Measurements from ENCODE around the gene PSMB9.
"Not testable (repeated sequence)": the region's sequence is repeated elsewhere in the genome, so short reads cannot be mapped to it uniquely, and the experiment has no call there.

PSMB9 gene

GRCh38 chr6:32853541-32854375, at the start of gene PSMB9, which contains the start of gene TAP1:
Gene PSMB9 (plus strand): TSS chr6:32854192. CDS start chr6:32854230, 38 bp downstream.
Gene TAP1 (minus strand): TSS chr6:32853704. CDS start chr6:32853636, 68 bp downstream.
- in situ Hi-C loops (cut with MboI; ENCODE audit: low sequenced_read_pairs): no loop called here

DNA sequence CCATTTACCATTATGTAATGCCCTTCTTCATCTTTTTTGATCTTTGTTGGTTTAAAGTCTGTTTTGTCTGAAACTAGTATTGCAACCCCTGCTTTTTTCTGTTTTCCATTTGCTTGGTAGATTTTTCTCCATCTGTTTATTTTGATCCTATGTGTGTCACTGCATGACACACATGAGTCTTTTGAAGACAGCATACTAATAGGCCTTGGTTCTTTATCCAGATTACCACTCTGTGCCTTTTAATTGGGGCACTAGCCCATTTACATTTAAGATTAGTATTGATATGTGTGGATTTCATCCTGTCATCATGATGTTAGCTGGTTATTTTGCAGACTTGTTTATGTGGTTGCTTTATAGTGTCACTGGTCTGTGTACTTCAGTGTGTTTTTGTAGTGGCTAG, 48.6 kb upstream of the PSMB9 start:
- in situ Hi-C loops (cut with MboI; ENCODE audit: low sequenced_read_pairs): not testable (repeated sequence)

GRCh38 chr6:32807020-32807580, 46.9 kb upstream of the PSMB9 start:
- in situ Hi-C loops (cut with MboI; ENCODE audit: low sequenced_read_pairs): no loop called here

DNA sequence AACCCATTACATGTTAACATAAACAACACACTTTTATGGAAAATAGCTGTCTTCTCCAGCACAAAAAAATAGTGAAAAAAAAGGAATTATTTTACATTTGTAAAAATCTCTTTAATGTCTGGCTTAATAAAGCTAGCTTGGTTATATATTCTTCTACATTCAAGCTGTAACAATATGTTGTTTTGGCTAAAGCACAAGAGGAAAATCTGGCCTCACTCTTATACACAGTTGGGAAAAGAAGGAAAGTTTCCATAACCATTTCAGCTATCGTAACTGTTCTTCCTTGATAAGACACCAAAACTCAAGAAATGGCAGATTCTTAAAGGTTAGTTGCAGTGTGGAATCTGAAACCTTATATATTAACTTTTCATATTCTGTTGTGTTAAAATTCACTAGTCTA, 44.8 kb upstream of the PSMB9 start:
- in situ Hi-C loops (cut with MboI; ENCODE audit: low sequenced_read_pairs): no loop called here

GRCh38 chr6:32814145-32814544, 39.8 kb upstream of the PSMB9 start:
- in situ Hi-C loops (cut with MboI; ENCODE audit: low sequenced_read_pairs): no loop called here

GRCh38 chr6:32815115-32815514, 38.9 kb upstream of the PSMB9 start:
- in situ Hi-C loops (cut with MboI; ENCODE audit: low sequenced_read_pairs): no loop called here

DNA sequence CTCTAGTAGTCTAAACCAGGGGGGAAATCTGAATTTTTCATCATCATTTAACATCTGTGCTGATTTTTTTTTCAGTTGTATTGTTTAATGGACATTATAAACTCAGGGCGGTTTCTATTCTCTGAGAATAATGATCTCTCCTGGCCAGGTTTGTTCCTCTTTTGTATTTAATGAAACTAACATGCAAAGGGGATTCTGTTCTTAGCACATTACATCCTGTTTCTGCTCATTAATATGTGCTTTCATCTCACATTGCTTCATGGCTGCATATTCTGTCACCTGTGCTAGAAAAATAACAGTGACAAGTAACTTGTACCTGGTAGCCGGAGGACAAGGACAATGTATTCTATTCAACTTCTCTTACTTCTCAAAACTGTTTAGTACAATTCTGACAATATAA, 38.0 kb upstream of the PSMB9 start:
- in situ Hi-C loops (cut with MboI; ENCODE audit: low sequenced_read_pairs): no loop called here

GRCh38 chr6:32816746-32817204, 37.2 kb upstream of the PSMB9 start, which contains the start of gene HLA-DOB:
Gene HLA-DOB (minus strand): TSS chr6:32817002. CDS start chr6:32816951, 51 bp downstream.
- in situ Hi-C loops (cut with MboI; ENCODE audit: low sequenced_read_pairs): no loop called here

- in situ Hi-C loops (cut with MboI; ENCODE audit: low sequenced_read_pairs): no loop called here
Measured at GRCh38 chr6:32818867-32819266, 35.1 kb upstream of the PSMB9 start.

DNA sequence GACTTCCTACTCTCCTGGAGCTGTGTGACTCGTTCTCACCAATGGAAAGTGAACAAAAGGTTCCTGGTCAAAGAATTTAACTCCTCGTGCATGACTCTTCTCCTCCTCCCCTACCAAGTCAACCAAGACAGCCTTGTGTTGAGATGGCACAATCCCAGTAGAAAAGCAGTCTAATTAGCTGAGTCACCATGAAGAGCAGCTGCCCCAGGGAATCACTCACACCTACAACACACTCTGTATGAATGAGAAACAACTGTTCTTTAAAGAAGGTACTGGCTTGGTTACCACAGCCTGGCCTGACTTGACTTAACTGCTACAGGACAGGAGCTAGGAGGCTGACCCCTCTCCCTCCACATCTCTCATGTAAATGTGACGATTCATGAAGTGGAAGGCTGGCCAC, 34.3 kb upstream of the PSMB9 start:
- in situ Hi-C loops (cut with MboI; ENCODE audit: low sequenced_read_pairs): no loop called here

GRCh38 chr6:32825966-32826365, 28.0 kb upstream of the PSMB9 start:
- in situ Hi-C loops (cut with MboI; ENCODE audit: low sequenced_read_pairs): no loop called here

DNA sequence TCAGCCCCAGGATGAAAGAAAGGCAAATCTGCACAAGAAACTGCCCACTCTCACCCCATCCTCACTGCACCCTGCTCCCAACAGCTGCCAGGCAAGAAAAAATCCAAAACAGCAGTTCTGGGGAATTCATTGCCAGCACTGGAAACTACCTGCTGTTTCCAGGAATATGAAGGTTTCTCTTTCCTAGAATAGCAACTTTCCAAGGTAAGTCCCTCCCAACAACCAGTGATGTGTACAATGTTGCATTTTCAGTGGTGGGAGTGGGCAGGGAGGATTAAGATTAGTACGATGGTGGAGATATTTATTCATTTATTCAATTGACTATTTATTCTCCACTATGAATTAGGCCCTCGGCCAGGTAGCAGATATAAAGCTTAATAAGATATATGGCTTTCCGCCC, 27.0 kb upstream of the PSMB9 start:
- in situ Hi-C loops (cut with MboI; ENCODE audit: low sequenced_read_pairs): no loop called here

GRCh38 chr6:32829495-32829894, 24.5 kb upstream of the PSMB9 start:
- in situ Hi-C loops (cut with MboI; ENCODE audit: low sequenced_read_pairs): no loop called here

GRCh38 chr6:32830017-32830416, 24.0 kb upstream of the PSMB9 start:
- in situ Hi-C loops (cut with MboI; ENCODE audit: low sequenced_read_pairs): no loop called here

DNA sequence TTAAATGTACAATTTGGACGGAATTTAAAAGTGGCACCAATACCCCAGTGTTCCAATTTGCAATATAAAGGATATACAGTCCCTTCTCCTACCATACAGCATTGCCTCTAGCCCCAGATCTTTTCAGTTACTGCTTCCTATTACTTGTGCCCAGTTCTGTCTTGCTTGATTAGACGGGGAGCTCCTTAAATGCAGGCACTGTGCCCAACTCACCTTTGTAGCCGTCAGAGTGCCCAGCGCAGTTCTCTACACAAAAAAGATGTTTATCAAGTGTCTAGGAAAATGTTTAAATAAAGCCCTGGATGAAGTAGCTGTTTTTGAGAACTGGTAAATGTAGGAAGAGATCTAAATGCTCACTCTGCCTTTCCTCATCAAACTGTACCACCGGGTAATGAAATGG, 23.1 kb upstream of the PSMB9 start:
- in situ Hi-C loops (cut with MboI; ENCODE audit: low sequenced_read_pairs): no loop called here

GRCh38 chr6:32832535-32832934, 21.5 kb upstream of the PSMB9 start:
- in situ Hi-C loops (cut with MboI; ENCODE audit: low sequenced_read_pairs): no loop called here

DNA sequence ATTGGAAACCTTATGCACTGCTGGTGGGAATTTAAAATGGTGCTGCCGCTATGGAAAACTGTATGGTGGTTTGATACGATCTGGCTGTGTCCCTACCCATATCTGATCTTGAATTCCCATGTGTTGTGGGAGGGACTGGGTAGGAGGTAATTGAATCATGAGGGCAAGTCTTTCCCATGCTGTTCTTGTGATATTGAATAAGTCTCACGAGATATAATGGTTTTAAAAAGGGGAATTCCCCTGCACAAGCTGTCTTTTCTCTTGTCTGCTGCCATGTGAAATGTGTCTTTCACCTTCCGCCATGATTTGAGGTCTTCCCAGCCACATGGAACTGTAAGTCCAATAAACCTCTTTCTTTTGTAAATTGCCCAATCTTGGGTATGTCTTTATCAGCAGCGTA, 20.3 kb upstream of the PSMB9 start:
- in situ Hi-C loops (cut with MboI; ENCODE audit: low sequenced_read_pairs): no loop called here

- in situ Hi-C loops (cut with MboI; ENCODE audit: low sequenced_read_pairs): no loop called here
Measured at GRCh38 chr6:32835167-32835893, 18.7 kb upstream of the PSMB9 start.

DNA sequence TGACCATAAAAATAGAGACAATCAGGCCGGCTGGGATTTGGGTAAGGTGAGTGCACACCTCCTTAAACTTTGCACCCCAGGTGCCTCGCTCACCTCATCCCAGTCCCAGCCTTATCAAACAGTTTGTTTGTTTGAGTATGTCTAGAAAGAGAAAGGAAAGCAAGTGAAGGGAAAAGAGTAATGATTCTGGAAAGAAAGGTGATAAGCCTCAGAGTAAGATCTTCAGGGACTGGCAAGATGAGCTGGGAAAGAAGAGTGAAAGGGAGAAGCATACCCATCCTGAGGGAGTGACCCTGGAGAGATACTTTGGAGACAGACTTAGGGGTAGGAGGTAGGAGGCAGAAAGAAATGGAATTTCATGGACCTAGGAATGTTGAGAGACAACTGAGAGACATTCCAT, 17.1 kb upstream of the PSMB9 start:
- in situ Hi-C loops (cut with MboI; ENCODE audit: low sequenced_read_pairs): no loop called here

GRCh38 chr6:32837651-32838113, 16.3 kb upstream of the PSMB9 start:
- in situ Hi-C loops (cut with MboI; ENCODE audit: low sequenced_read_pairs): no loop called here

GRCh38 chr6:32838114-32838958, 15.7 kb upstream of the PSMB9 start, which contains the start of gene TAP2:
Gene TAP2 (minus strand): TSS chr6:32838739. CDS start chr6:32838233, 506 bp downstream.
- in situ Hi-C loops (cut with MboI; ENCODE audit: low sequenced_read_pairs): no loop called here

Data from hTERT RPE-1 (cell line).